ENCODE results near the gene CACNA1C. TPM values are rescaled to one million over a fixed set of nuclear protein-coding genes. Genes with fewer than 3 reads are reported as not detected.

CACNA1C gene
- total RNA-seq, 1 donor from 2014 or later, result 15.6 TPM

- intact Hi-C loops (cut with DNase I), result no loop called here
- no peaks in the 10 kb centered on the region for H3K9me3 ChIP-seq
- H3K4me1 ChIP-seq, result no peaks in the 10 kb centered on the region
- H3K27me3 ChIP-seq, result peaks cover 14% of the 10 kb centered on the region
- peaks cover 11% of the 10 kb centered on the region for H3K36me3 ChIP-seq
- DNase-seq (no peak), ATAC-seq (peak; percentile 8)
- H3K27ac ChIP-seq, result no peak overlapping the region
- peak; percentile 7 for TF ChIP-seq CTCF (IDR thresholded peaks at IDR 0.05)
- H3K4me3 ChIP-seq, result peak overlapping the region; percentile 48
These were observed 638.2 kb downstream of the CACNA1C start for GRCh38 chr12:2691006-2691344.

- TF ChIP-seq CTCF (IDR thresholded peaks at IDR 0.05), result no peak
- H3K36me3 ChIP-seq, result peaks cover 8% of the 10 kb centered on the region
- no peaks in the 10 kb centered on the region for H3K9me3 ChIP-seq
- ATAC-seq (peak; percentile 51), DNase-seq (no peak)
- H3K27me3 ChIP-seq, result peaks cover 14% of the 10 kb centered on the region
- H3K4me3 ChIP-seq, result peak overlapping the region; percentile 48
- no peak overlapping the region for H3K27ac ChIP-seq
- intact Hi-C loops (cut with DNase I), result no loop called here
- no peaks in the 10 kb centered on the region for H3K4me1 ChIP-seq
These were observed 638.7 kb downstream of the CACNA1C start for GRCh38 chr12:2691345-2692071.

GRCh38 chr12:2692080-2692479 is 639.3 kb downstream of the CACNA1C start:
- no peak for DNase-seq
- H3K27ac ChIP-seq, result no peak overlapping the region

GRCh38 chr12:2693244-2693860 is 640.6 kb downstream of the CACNA1C start:
- TF ChIP-seq CTCF (IDR thresholded peaks at IDR 0.05), result no peak
- no peak overlapping the region for H3K27ac ChIP-seq
- peaks cover 14% of the 10 kb centered on the region for H3K27me3 ChIP-seq
- H3K4me3 ChIP-seq, result no peak overlapping the region
- no peaks in the 10 kb centered on the region for H3K9me3 ChIP-seq
- no peak for DNase-seq
- intact Hi-C loops (cut with DNase I), result no loop called here
- ATAC-seq, result no peak
- H3K36me3 ChIP-seq, result no peaks in the 10 kb centered on the region
- H3K4me1 ChIP-seq, result no peaks in the 10 kb centered on the region

More at GRCh38 chr12:2692080-2692479, 639.3 kb downstream of the CACNA1C start:
- no peaks in the 10 kb centered on the region for H3K9me3 ChIP-seq
- H3K4me1 ChIP-seq, result no peaks in the 10 kb centered on the region
- peak overlapping the region; percentile 48 for H3K4me3 ChIP-seq
- intact Hi-C loops (cut with DNase I), result no loop called here
- ATAC-seq, result no peak
- peaks cover 2% of the 10 kb centered on the region for H3K36me3 ChIP-seq
- no peak for TF ChIP-seq CTCF (IDR thresholded peaks at IDR 0.05)
- H3K27me3 ChIP-seq, result peaks cover 14% of the 10 kb centered on the region

- DNase-seq (no peak), ATAC-seq (no peak)
- H3K4me1 ChIP-seq, result no peaks in the 10 kb centered on the region
- no peak overlapping the region for H3K27ac ChIP-seq
- TF ChIP-seq CTCF (IDR thresholded peaks at IDR 0.05), result no peak
- intact Hi-C loops (cut with DNase I), result no loop called here
- H3K9me3 ChIP-seq, result no peaks in the 10 kb centered on the region
- no peaks in the 10 kb centered on the region for H3K36me3 ChIP-seq
- H3K4me3 ChIP-seq, result no peak overlapping the region
- peaks cover 14% of the 10 kb centered on the region for H3K27me3 ChIP-seq
These were observed 641.3 kb downstream of the CACNA1C start for GRCh38 chr12:2693980-2694610.

All from upper lobe of right lung (tissue), 1 donor.